Stimulated activated CD8-positive, alpha-beta memory T cell treated with anti-CD3 and anti-CD28 coated beads, Interleukin-4, amount 100 ng/mL, for 48 hours (primary cell): ENCODE measurements around the gene NIPAL4.

ENCODE experiments used
- DNase-seq: peaks from one replicate; pipeline ENCODE4 v3.0.0-alpha.2; 2020

The NIPAL4 gene

DNA sequence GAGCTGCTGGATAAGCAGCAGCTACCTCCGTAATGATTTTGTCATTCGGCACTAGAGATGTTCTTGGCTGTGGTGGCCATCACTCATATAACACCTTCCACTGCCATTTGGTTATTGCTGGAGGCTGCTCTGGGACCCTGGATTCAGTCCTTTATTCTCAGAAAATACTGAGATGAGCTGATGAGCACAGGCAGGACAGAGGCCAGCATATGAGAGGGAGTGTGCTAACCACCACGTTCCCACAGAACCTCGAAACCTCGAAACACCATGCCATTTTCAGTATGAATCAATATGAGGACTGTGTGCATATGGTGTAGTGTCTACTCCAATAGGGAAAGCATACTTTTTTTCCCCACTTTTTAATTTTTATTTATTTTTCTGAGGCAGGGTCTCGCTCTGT is 59.0 kb downstream of the NIPAL4 start:
- peak; percentile 53 for DNase-seq

DNA sequence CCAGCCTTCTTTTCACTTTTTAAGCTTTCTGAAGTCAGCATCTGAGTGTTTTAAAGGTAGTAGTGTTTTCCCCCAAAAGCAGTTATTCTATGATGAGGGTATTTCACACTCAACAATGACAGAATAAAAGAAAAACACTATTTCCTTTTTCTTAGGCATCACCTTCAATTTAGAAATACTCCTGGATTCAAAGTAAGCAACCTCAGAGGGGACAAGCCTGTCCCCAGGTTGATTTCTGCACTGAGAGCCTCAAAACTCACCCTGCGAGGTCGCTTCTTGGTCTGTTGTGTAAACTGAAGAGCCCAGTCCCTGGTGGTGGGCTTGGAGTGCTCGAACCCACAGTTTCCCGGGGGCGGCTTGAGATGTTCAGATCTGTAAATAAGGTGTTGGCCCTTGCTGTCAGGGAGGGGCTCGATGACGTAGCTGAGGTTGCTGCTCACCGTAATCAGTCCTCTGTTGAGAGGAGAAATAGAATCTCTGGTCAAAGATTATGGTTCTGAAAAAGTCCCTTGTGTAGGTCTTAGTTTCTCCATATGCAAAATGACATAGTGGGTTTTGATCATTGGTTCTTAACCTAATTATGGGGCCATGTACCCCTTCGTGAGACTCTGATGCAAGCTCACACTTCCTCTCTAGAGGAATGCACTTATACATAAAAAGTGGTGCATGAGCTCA is 59.7 kb downstream of the NIPAL4 start:
- no peak for DNase-seq

DNA sequence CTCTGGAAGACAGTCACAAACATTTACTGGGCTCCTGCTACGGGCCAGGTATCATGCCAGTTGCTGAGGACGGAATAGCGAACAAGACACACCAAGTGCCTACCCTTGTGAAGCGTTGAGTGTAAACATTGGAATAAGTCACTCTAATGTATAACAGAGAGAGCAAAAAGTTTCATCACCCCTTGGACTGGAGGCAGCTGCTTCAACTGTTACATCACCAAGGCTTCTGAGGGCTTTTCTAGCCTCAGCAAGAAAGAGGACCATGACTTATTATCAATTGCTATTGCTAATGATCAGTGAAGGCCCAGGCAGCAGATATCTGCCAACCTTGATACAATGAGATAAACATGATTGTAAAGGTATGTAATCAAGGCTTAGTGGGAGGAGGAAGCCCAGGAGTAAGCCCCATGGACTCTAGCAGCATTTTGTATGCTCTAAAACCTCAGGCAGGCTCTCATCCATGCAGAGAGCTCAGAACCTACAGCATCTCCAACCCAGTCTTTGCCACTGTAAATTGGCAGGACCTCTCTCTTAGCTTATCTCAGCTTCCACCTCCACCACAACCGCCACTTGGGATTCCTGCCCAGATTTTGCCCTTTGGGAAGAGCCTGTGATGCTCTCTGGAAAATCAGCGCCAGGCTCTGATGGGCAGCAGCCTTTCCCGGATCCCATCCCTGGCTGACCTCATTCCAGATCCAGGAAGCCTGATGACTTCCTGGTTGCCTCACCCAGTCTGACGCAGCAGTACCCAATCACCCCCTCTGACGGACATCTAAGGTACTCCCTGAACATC is 61.1 kb downstream of the NIPAL4 start:
- no peak for DNase-seq

DNA sequence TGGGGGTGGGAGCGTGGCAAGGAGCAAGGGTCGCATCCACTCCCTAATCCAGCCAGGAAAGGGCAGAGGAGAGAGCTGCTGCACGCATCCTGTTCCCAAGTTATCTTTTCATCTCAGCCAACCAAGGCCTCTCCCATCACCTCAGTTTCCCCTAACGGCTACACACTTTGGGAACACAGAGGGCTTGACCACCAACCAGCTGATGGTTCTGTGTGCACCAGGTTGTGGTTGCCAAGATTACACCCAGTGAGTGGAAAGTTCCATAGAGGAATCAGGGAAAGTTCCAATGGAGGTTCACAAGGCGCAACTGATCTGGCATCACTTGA is 61.7 kb downstream of the NIPAL4 start:
- DNase-seq = no peak

DNA sequence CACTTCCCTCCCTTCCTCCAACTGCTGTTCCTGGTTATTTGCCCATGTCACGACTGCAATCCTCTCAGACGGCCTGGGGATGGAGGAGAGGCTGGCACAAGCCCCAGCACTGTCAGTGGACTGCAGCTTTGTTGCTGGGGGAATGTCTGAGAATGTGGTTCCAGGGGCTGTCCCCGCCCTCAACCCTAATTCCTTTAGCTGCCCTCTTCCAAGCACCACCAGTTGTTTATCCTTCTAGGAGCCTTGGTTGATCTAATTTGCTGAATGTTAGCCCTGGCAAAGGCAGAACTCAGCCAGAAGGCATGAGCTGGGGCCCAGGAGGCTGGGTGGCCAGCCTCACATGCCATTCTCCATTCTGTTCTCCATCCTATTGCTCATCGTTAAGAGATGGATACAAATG is 64.0 kb downstream of the NIPAL4 start:
- no peak for DNase-seq
